ENCODE data around the gene FAM3B. TPM values are rescaled to one million over a fixed set of nuclear protein-coding genes. Genes with fewer than 3 reads are reported as not detected.

Gene FAM3B
- total RNA-seq, 1 donor from 2014 or later, result not detected

- Mint-ChIP-seq H3K9me3 (ENCODE audit: low read depth) (no peaks in the 10 kb centered on the region), H3K27ac (ENCODE audit: unreplicated experiment) (no peak overlapping the region), H3K4me1 (ENCODE audit: low read depth) (no peaks in the 10 kb centered on the region), H3K36me3 (ENCODE audit: low read depth) (no peaks in the 10 kb centered on the region), H3K27me3 (ENCODE audit: low read depth) (peaks cover 12% of the 10 kb centered on the region), H3K4me3 (ENCODE audit: unreplicated experiment) (no peak overlapping the region)
- DNase-seq (ENCODE audit: low spot score), result no peak
- no peak for TF ChIP-seq CTCF (IDR thresholded peaks at IDR 0.05)
Measured at GRCh38 chr21:41363370-41364270, 47.0 kb downstream of the FAM3B start.

- Mint-ChIP-seq H3K4me1 (ENCODE audit: low read depth) (peaks cover 4% of the 10 kb centered on the region), H3K4me3 (ENCODE audit: unreplicated experiment) (no peak overlapping the region), H3K27ac (ENCODE audit: unreplicated experiment) (no peak overlapping the region), H3K27me3 (ENCODE audit: low read depth) (peaks cover 12% of the 10 kb centered on the region), H3K9me3 (ENCODE audit: low read depth) (no peaks in the 10 kb centered on the region), H3K36me3 (ENCODE audit: low read depth) (no peaks in the 10 kb centered on the region)
- peak; percentile 71 for DNase-seq (ENCODE audit: low spot score)
- TF ChIP-seq CTCF (IDR thresholded peaks at IDR 0.05), result no peak
Measured at GRCh38 chr21:41364308-41364707, 47.7 kb downstream of the FAM3B start.

GRCh38 chr21:41365377-41366107, 48.9 kb downstream of the FAM3B start:
- Mint-ChIP-seq H3K27me3 (ENCODE audit: low read depth) (peaks cover 12% of the 10 kb centered on the region), H3K27ac (ENCODE audit: unreplicated experiment) (no peak overlapping the region), H3K9me3 (ENCODE audit: low read depth) (no peaks in the 10 kb centered on the region), H3K36me3 (ENCODE audit: low read depth) (no peaks in the 10 kb centered on the region), H3K4me3 (ENCODE audit: unreplicated experiment) (no peak overlapping the region), H3K4me1 (ENCODE audit: low read depth) (peaks cover 5% of the 10 kb centered on the region)
- DNase-seq (ENCODE audit: low spot score), result no peak
- TF ChIP-seq CTCF (IDR thresholded peaks at IDR 0.05), result no peak

GRCh38 chr21:41366522-41367151, 50.0 kb downstream of the FAM3B start:
- Mint-ChIP-seq H3K4me1 (ENCODE audit: low read depth) (peaks cover 5% of the 10 kb centered on the region), H3K27ac (ENCODE audit: unreplicated experiment) (no peak overlapping the region), H3K4me3 (ENCODE audit: unreplicated experiment) (no peak overlapping the region), H3K27me3 (ENCODE audit: low read depth) (peaks cover 14% of the 10 kb centered on the region), H3K9me3 (ENCODE audit: low read depth) (no peaks in the 10 kb centered on the region), H3K36me3 (ENCODE audit: low read depth) (no peaks in the 10 kb centered on the region)
- no peak for TF ChIP-seq CTCF (IDR thresholded peaks at IDR 0.05)
- no peak for DNase-seq (ENCODE audit: low spot score)

Data from chondrocyte (in vitro differentiated cells).